HG03095 (cell line): ENCODE results near the gene FABP7.
A peak's percentile ranks its signal among the peaks of the same experiment; 100 is the strongest.

Source experiments
- ATAC-seq: cut with Tn5 transposase; IDR thresholded peaks from one replicate; pipeline ENCODE4 v1.9.1; 2021; ENCODE audit warnings: moderate library complexity; ENCODE audit not compliant: unreplicated experiment

FABP7 gene

GRCh38 chr6:122755901-122756300, 23.6 kb upstream of the FABP7 start:
- ATAC-seq: no peak

- peak; percentile 96 for ATAC-seq
Measured at GRCh38 chr6:122758927-122759334, 20.6 kb upstream of the FABP7 start.

- ATAC-seq: no peak
Measured at GRCh38 chr6:122760330-122760729, 19.2 kb upstream of the FABP7 start.

GRCh38 chr6:122766256-122766655, 13.3 kb upstream of the FABP7 start:
- no peak for ATAC-seq

GRCh38 chr6:122770835-122771601, 8.5 kb upstream of the FABP7 start:
- no peak for ATAC-seq

- no peak for ATAC-seq
Measured at GRCh38 chr6:122772724-122773415, 6.6 kb upstream of the FABP7 start.

- no peak for ATAC-seq
Measured at GRCh38 chr6:122775975-122776374, 3.5 kb upstream of the FABP7 start.

- ATAC-seq: no peak
Measured at GRCh38 chr6:122778302-122778701, 1.2 kb upstream of the FABP7 start.

GRCh38 chr6:122778985-122779661, 393 bp upstream of the FABP7 start:
- ATAC-seq: no peak

- no peak for ATAC-seq
Measured at GRCh38 chr6:122780114-122780513, 598 bp downstream of the FABP7 start.

- ATAC-seq: no peak
Measured at GRCh38 chr6:122781716-122782115, 2.2 kb downstream of the FABP7 start.

- ATAC-seq: no peak
Measured at GRCh38 chr6:122783401-122783800, 3.9 kb downstream of the FABP7 start.

- ATAC-seq: no peak
Measured at GRCh38 chr6:122785891-122786290, 6.4 kb downstream of the FABP7 start.

- no peak for ATAC-seq
Measured at GRCh38 chr6:122787721-122788120, 8.2 kb downstream of the FABP7 start.

- ATAC-seq: no peak
Measured at GRCh38 chr6:122788208-122788607, 8.7 kb downstream of the FABP7 start.

- no peak for ATAC-seq
Measured at GRCh38 chr6:122788663-122789181, 9.2 kb downstream of the FABP7 start.

- peak; percentile 65 for ATAC-seq
Measured at GRCh38 chr6:122789182-122790027, 9.9 kb downstream of the FABP7 start, which contains the start of gene SMPDL3A. SMPDL3A (plus strand) TSS chr6:122789258; CDS start chr6:122789347, 89 bp downstream.

- ATAC-seq: no peak
Measured at GRCh38 chr6:122790028-122790422, 10.5 kb downstream of the FABP7 start.

- no peak for ATAC-seq
Measured at GRCh38 chr6:122790423-122791309, 11.2 kb downstream of the FABP7 start.

- no peak for ATAC-seq
Measured at GRCh38 chr6:122791310-122791679, 11.8 kb downstream of the FABP7 start.
